GM18867 (cell line): ENCODE results near the gene KCND3.

Source experiments
- ATAC-seq: cut with Tn5 transposase; IDR thresholded peaks from one replicate; pipeline ENCODE4 v1.9.1; 2021; ENCODE audit warnings: mild to moderate bottlenecking, moderate library complexity; ENCODE audit not compliant: unreplicated experiment

KCND3 gene

GRCh38 chr1:111961016-111961415 is 28.5 kb downstream of the KCND3 start:
- no peak for ATAC-seq

GRCh38 chr1:111959436-111959835 is 30.0 kb downstream of the KCND3 start:
- no peak for ATAC-seq

- ATAC-seq: no peak
These were observed 30.6 kb downstream of the KCND3 start for GRCh38 chr1:111958851-111959250.

GRCh38 chr1:111958075-111958474 is 31.4 kb downstream of the KCND3 start:
- ATAC-seq: no peak

- no peak for ATAC-seq
These were observed 33.2 kb downstream of the KCND3 start for GRCh38 chr1:111956155-111956771.

- no peak for ATAC-seq
These were observed 33.7 kb downstream of the KCND3 start for GRCh38 chr1:111955755-111956154.

- no peak for ATAC-seq
These were observed 35.7 kb downstream of the KCND3 start for GRCh38 chr1:111953797-111954196.

GRCh38 chr1:111952125-111952657 is 37.3 kb downstream of the KCND3 start:
- ATAC-seq: no peak

GRCh38 chr1:111948209-111949171 is 41.0 kb downstream of the KCND3 start:
- no peak for ATAC-seq

- ATAC-seq: no peak
These were observed 45.4 kb downstream of the KCND3 start for GRCh38 chr1:111943846-111944749.

- no peak for ATAC-seq
These were observed 46.4 kb downstream of the KCND3 start for GRCh38 chr1:111943066-111943465.

- no peak for ATAC-seq
These were observed 50.9 kb downstream of the KCND3 start for GRCh38 chr1:111938536-111938935.

GRCh38 chr1:111938123-111938522 is 51.3 kb downstream of the KCND3 start:
- no peak for ATAC-seq

- no peak for ATAC-seq
These were observed 52.2 kb downstream of the KCND3 start for GRCh38 chr1:111937147-111937725.

GRCh38 chr1:111934106-111934852 is 55.2 kb downstream of the KCND3 start:
- ATAC-seq: no peak

- ATAC-seq: no peak
These were observed 59.1 kb downstream of the KCND3 start for GRCh38 chr1:111930356-111930755.

- no peak for ATAC-seq
These were observed 60.9 kb downstream of the KCND3 start for GRCh38 chr1:111928531-111928930.

- ATAC-seq: no peak
These were observed 61.8 kb downstream of the KCND3 start for GRCh38 chr1:111927652-111928051.

GRCh38 chr1:111924786-111925185 is 64.7 kb downstream of the KCND3 start:
- ATAC-seq: no peak

- no peak for ATAC-seq
These were observed 65.7 kb downstream of the KCND3 start for GRCh38 chr1:111923766-111924165.
